NCI-H1417 (cell line): ENCODE measurements around the gene RREB1.

Source experiments
- DNase-seq, 3 experiments: peaks; one replicate each; lab custom pipeline; 2025; lab: John Stamatoyannopoulos, UW

RREB1 gene

GRCh38 chr6:7163661-7164071 is 55.9 kb downstream of the RREB1 start:
- DNase-seq: no peak

GRCh38 chr6:7164536-7165001 is 56.8 kb downstream of the RREB1 start:
- no peak for DNase-seq

GRCh38 chr6:7165002-7165889 is 57.5 kb downstream of the RREB1 start:
- peak in 1 of 3 experiments; percentile 40 for DNase-seq

- peak; percentile 27 to 44 (median 40) for DNase-seq
Observed at GRCh38 chr6:7165890-7166267, 58.1 kb downstream of the RREB1 start.

GRCh38 chr6:7166410-7167293 is 58.9 kb downstream of the RREB1 start:
- DNase-seq: peak in 1 of 3 experiments; percentile 23

- DNase-seq: no peak
Observed at GRCh38 chr6:7169296-7169721, 61.5 kb downstream of the RREB1 start.

GRCh38 chr6:7170117-7170732 is 62.5 kb downstream of the RREB1 start:
- no peak for DNase-seq

GRCh38 chr6:7171119-7171518 is 63.4 kb downstream of the RREB1 start:
- DNase-seq: peak in 2 of 3 experiments; percentile 38 to 52

- DNase-seq: no peak
Observed at GRCh38 chr6:7171733-7172132, 64.0 kb downstream of the RREB1 start.

GRCh38 chr6:7172649-7173048 is 64.9 kb downstream of the RREB1 start:
- no peak for DNase-seq

GRCh38 chr6:7173843-7174503 is 66.2 kb downstream of the RREB1 start:
- DNase-seq: no peak

- DNase-seq: no peak
Observed at GRCh38 chr6:7175462-7175861, 67.7 kb downstream of the RREB1 start.

GRCh38 chr6:7176208-7176607 is 68.4 kb downstream of the RREB1 start:
- DNase-seq: no peak

- DNase-seq: no peak
Observed at GRCh38 chr6:7178280-7178679, 70.5 kb downstream of the RREB1 start.

- DNase-seq: no peak
Observed at GRCh38 chr6:7180751-7181150, 73.0 kb downstream of the RREB1 start.

GRCh38 chr6:7183707-7184106 is 75.9 kb downstream of the RREB1 start:
- no peak for DNase-seq

- no peak for DNase-seq
Observed at GRCh38 chr6:7184502-7184901, 76.7 kb downstream of the RREB1 start.

GRCh38 chr6:7185561-7185960 is 77.8 kb downstream of the RREB1 start:
- no peak for DNase-seq

GRCh38 chr6:7188492-7188891 is 80.7 kb downstream of the RREB1 start:
- no peak for DNase-seq

GRCh38 chr6:7189101-7189758 is 81.5 kb downstream of the RREB1 start:
- no peak for DNase-seq

- DNase-seq: no peak
Observed at GRCh38 chr6:7190791-7191190, 83.0 kb downstream of the RREB1 start.
